SH-SY5Y (cell line): ENCODE results near the gene ZDHHC14.

Experiments
- GATA2 ChIP-seq: IDR thresholded peaks from 2 replicates; pipeline ENCODE4 v1.6.1; 2011; ENCODE audit warnings: mild to moderate bottlenecking, low read depth, low read length
- GATA3 ChIP-seq: IDR thresholded peaks from 2 replicates; pipeline ENCODE4 v1.6.1; 2011; ENCODE audit warnings: low read depth, mild to moderate bottlenecking, low read length, moderate library complexity

- TF ChIP-seq GATA2 (no peak), GATA3 (no peak)
These were observed 1.8 kb downstream of the ZDHHC14 start for GRCh38 chr6:157382821-157383220.
